Natural killer cell treated with Interleukin-12 subunit alpha and Interleukin-12 subunit beta and Interleukin-15 and Interleukin-18, amount 100 ng/mL, for 72 hours (primary cell): ENCODE data around the gene PHF12. TPM values are rescaled to one million over a fixed set of nuclear protein-coding genes. Genes with fewer than 3 reads are reported as not detected.
A peak's percentile ranks its signal among the peaks of the same experiment; 100 is the strongest.

Experiments used
- ATAC-seq, 2 donors: fragments of 150-1000 bp; cut with Tn5 transposase in 1 of 2; sonication (Bioruptor Pico), chemical (Tn5 transposase) in 1 of 2; 2 replicates each; pipeline ENCODE4 v1.10.0; 2021
- DNase-seq: peaks from one replicate; pipeline ENCODE4 v3.0.0; 2022; ENCODE audit warnings: low spot score
- H3K27ac Mint-ChIP-seq, 2 donors: 1 replicate in 1 of 2; 2 replicates in 1 of 2; pipeline ENCODE4 v1.8.0; 2022; ENCODE audit warnings: mixed read lengths in 2 of 2, mild to moderate bottlenecking in 1 of 2, moderate library complexity in 1 of 2
- H3K27me3 Mint-ChIP-seq, 2 donors: 1 replicate in 1 of 2; 2 replicates in 1 of 2; pipeline ENCODE4 v1.8.0; 2022; ENCODE audit warnings: mixed read lengths in 2 of 2
- H3K36me3 Mint-ChIP-seq: one replicate; pipeline ENCODE4 v1.8.0; 2022; ENCODE audit warnings: mixed read lengths
- H3K4me1 Mint-ChIP-seq, 2 donors: 1 replicate in 1 of 2; 2 replicates in 1 of 2; pipeline ENCODE4 v1.8.0; 2022; ENCODE audit warnings: low read depth in 2 of 2, mixed read lengths in 2 of 2, mild to moderate bottlenecking in 1 of 2
- H3K4me3 Mint-ChIP-seq: one replicate; pipeline ENCODE4 v1.8.0; 2022; ENCODE audit warnings: mixed read lengths
- H3K9me3 Mint-ChIP-seq: 2 replicates; pipeline ENCODE4 v1.8.0; 2022; ENCODE audit warnings: mixed read lengths
- total RNA-seq, 2 donors: library from RNA; stranded (reverse); gene quantifications; one replicate each; pipeline ENCODE4 v1.2.3, GENCODE V29; 2022

Gene PHF12
- total RNA-seq, 2 donors from 2014 or later: 68.0 to 72.2 TPM

DNA sequence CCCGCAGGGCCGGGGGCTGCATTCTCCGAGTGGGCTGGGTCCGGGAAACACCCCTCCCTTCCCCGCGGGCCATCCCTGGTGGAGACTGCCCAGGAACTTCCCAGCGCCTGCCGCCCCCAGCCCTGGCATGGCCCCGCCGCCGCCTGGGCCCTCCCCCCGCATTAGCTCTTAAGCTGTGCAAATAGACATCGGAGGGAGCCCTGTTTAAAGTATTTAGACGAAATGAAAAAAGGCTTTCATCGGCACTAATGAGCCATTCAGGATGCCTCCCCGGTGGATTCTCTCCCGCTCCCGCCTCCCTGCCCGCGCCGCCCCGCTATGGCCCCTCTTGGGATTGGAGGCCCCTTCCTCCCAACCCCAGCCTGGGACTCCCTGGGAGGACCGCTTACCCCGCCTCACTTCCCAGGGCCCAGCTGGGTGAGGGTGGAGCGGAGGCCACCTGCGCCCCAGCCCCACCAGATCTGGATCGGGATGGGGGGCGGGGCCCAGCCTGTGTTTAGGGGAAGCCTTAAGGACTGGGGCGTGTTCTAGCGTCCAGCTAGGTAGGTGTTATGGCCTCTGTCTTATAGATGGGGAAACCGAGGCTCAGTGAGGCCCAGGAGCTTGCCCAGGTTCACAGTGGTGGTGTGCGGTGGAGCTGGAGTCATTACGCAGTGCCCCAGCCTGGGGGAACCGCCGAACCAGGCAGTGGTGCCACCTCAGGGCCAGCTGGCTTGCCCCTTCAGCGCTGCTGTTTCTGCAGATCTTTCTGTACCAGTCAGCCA lies 34.8 kb upstream of the PHF12 start:
- no peaks in the 10 kb centered on the region for H3K36me3 Mint-ChIP-seq

DNA sequence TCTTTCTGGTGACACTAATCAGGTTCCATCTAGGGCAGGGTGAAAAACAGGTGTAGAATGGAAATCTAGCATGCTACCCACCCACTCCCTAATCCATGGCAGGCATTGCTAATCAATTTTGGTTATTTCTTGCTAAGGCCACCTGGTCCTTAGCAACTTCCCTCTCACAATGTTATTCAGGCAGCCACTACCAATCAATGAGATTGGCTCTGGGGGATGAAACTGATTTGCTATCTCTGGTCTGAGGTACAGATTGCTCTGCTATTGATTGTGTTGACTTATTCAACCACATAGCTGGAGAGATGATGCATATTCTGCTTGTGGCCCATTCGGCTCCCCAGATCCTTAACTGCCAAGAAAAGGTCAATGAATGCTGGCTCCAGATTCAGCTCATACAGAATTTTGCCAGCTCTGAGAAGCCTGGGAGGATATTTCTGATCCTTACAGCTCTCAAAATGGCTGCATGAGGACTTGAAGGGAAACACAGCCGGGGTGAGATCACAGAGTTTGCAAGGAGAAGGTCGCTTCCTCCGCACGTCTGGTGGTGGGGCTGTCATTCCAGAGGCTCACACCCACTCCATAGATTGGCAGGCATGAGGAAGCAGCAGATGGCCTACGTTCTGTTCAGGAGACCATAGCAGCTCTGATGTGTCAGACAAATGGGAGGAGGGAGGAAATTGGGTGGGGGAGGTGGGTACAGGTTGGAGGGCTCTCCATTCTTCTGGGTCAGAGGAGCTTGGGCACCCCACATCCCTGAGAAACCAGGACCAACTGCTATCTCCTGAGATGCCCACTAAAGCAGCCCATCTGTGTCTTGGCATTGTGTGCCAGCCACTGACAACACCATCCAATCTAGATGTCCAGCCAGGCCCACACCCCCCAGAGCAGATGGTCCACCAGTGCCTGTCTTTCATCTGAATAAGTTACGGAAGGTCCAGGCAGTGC lies 32.2 kb upstream of the PHF12 start:
- peaks cover 19 to 22% of the 10 kb centered on the region in 2 donors for H3K4me1 Mint-ChIP-seq
- H3K4me3 Mint-ChIP-seq: peak overlapping the region; percentile 59

More for the DNA sequence above, 34.8 kb upstream of the PHF12 start:
- peaks cover 19 to 23% of the 10 kb centered on the region in 2 donors for H3K4me1 Mint-ChIP-seq
- no peak overlapping the region for H3K4me3 Mint-ChIP-seq
- no peaks in the 10 kb centered on the region for H3K9me3 Mint-ChIP-seq
- H3K27me3 Mint-ChIP-seq: peaks cover 0 to 2% of the 10 kb centered on the region in 2 donors
- ATAC-seq (no peak), DNase-seq (no peak)
- no peak overlapping the region for H3K27ac Mint-ChIP-seq

DNA sequence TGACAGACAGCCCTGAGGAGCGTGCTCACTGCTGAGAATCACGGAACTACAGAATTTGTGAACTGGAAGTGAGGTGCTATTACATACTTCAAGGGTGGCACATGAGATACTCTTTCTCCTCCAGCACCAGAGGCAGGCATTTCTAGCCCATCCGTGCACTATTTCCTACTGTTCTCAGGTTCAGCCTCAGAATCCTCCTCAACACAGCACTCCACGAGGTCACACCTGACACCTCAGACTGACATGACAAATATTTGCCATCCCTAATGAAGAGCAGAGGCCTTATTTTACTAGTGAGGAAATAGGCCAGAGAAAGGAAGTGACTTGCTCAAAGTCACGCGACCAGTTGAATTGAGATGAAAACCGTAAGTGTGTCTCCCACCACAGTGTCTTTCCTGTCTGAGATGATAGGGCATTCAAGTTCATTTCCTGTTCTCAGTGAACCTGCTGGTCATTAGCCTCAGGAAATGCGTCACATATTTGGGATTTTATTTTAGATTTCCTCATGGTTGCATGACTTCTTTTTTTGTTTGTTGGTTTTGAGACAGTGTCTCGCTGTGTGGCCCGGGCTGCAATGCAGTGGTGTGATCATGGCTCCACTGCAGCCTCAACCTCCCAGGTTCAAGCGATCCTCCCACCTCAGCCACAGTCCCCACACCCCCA lies 30.9 kb upstream of the PHF12 start:
- peak overlapping the region; percentile 80 to 86 for H3K27ac Mint-ChIP-seq
- peak overlapping the region; percentile 59 for H3K4me3 Mint-ChIP-seq
- H3K36me3 Mint-ChIP-seq: no peaks in the 10 kb centered on the region
- H3K9me3 Mint-ChIP-seq: no peaks in the 10 kb centered on the region
- H3K27me3 Mint-ChIP-seq: no peaks in the 10 kb centered on the region
- no peak for DNase-seq
- ATAC-seq: peak; percentile 88 to 89
- peaks cover 19 to 26% of the 10 kb centered on the region in 2 donors for H3K4me1 Mint-ChIP-seq

More for the DNA sequence above, 32.2 kb upstream of the PHF12 start:
- Mint-ChIP-seq H3K9me3 (no peaks in the 10 kb centered on the region), H3K27ac (peak overlapping the region; percentile 80 to 86), H3K27me3 (peaks cover 0 to 1% of the 10 kb centered on the region in 2 donors), H3K36me3 (no peaks in the 10 kb centered on the region)
- ATAC-seq: no peak
- DNase-seq: no peak

DNA sequence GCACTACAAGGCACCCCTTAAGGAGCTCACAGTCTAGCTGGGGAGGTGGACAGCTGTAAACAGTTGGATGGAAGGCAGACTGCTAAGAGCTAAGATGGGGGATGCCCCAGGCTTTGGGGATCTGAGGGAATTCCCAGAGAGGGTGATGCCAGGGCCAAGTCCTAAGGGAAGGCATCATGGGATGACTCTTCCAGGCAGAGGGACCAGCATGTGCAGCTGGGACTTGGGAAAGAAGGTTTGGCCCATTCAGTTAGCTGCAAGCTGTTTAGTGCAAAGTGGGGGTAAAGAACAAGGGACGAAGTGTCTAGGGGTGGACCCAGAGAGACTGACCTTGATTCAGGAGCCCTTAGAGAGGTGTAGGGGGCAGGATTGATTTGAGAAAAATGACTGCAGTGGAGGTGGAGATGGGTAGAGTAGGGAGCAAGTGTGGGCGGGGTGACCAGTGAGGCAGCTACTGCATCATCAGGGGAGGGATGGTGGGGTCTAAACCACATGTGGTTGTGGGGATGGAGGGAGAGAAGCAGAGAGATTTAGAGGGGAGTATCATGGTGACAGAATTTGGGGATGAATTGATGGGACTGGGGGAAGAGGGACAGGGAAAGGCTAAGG lies 27.1 kb upstream of the PHF12 start:
- Mint-ChIP-seq H3K27ac (no peak overlapping the region), H3K9me3 (no peaks in the 10 kb centered on the region), H3K4me1 (peaks cover 16 to 22% of the 10 kb centered on the region in 2 donors), H3K27me3 (no peaks in the 10 kb centered on the region), H3K4me3 (no peak overlapping the region), H3K36me3 (no peaks in the 10 kb centered on the region)
- no peak for ATAC-seq
- no peak for DNase-seq

DNA sequence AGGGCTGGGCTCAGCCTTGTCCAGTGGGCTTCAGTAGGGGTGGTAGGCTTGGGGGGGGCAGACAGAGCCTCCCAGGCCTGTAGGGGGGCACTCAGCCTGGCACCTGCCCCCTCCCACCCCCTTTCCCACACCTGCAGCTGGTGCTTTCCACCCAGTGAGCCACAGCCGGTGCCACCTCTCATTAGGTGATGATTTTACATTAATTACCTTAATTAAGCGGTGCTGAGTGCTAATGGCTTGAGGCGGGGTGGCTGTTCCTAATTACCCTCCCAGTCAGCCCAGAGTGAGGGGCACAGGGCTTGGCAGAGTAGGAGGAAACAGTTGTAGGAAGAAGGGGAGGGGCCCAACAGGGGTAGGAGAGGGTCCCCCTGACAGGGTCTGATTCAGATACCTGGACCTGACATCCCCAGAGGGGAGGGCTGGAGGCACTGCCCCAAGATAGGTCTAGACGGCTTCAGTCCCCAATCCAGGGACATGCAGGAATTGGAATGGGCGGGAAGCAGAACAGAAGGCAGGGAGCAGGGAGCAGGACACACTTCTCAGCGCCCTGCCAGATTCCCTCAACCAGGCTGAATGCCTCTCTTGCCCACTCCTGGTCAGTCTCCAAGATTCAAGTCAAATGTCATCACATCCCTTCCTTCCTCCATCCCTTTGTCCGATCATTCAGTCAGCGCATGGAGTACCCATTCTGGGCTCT lies 26.5 kb upstream of the PHF12 start:
- DNase-seq (no peak), ATAC-seq (no peak)
- no peak overlapping the region for H3K4me3 Mint-ChIP-seq
- H3K9me3 Mint-ChIP-seq: no peaks in the 10 kb centered on the region
- H3K27ac Mint-ChIP-seq: no peak overlapping the region
- no peaks in the 10 kb centered on the region for H3K36me3 Mint-ChIP-seq
- no peaks in the 10 kb centered on the region for H3K27me3 Mint-ChIP-seq
- peaks cover 9 to 15% of the 10 kb centered on the region in 2 donors for H3K4me1 Mint-ChIP-seq

DNA sequence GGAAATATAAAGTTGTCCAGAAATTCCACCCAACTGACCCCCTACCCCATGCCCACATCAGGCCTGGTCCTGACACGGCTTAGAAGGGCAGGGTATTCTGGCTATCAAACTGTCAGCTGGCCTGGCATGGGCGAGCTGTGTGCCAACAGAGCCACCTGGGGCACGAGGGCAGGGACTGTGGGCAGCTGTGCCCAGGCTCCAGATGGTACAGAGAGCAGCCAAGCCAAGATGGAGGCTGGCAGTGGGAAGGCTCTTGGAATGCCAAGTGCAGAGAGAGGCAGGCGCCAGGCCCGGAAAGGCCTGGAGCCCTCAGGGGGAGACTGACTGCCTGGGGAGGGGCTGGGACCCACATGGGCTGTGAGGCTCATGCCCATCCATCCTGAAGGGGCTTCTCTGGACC lies 24.3 kb upstream of the PHF12 start:
- ATAC-seq (no peak), DNase-seq (no peak)
- H3K27me3 Mint-ChIP-seq: no peaks in the 10 kb centered on the region
- no peak overlapping the region for H3K4me3 Mint-ChIP-seq
- no peaks in the 10 kb centered on the region for H3K9me3 Mint-ChIP-seq
- H3K4me1 Mint-ChIP-seq: peaks cover 0 to 6% of the 10 kb centered on the region in 2 donors
- H3K36me3 Mint-ChIP-seq: no peaks in the 10 kb centered on the region
- no peak overlapping the region for H3K27ac Mint-ChIP-seq

DNA sequence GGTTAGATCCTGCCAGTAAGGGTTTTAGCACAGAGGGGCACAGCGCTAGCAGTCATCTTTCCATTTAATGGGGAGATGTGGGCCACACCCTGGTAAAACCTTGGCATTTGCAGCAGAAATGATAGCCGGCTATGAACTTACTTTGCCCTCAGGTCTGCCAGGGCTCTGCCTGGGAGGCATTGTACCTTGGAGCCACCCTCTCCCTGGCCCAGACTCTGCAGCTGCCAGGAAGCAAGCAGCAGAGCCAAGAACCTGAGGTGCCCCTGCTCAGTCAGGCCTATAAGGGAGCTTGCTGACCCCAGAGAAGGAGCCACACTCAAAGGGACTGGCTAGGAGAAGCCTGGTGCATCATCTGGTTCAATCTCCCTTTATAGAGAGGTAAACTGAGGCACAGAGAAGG lies 23.7 kb upstream of the PHF12 start:
- Mint-ChIP-seq H3K4me3 (no peak overlapping the region), H3K9me3 (no peaks in the 10 kb centered on the region), H3K4me1 (peaks cover 0 to 6% of the 10 kb centered on the region in 2 donors), H3K27ac (no peak overlapping the region), H3K36me3 (no peaks in the 10 kb centered on the region), H3K27me3 (no peaks in the 10 kb centered on the region)
- no peak for ATAC-seq
- no peak for DNase-seq

DNA sequence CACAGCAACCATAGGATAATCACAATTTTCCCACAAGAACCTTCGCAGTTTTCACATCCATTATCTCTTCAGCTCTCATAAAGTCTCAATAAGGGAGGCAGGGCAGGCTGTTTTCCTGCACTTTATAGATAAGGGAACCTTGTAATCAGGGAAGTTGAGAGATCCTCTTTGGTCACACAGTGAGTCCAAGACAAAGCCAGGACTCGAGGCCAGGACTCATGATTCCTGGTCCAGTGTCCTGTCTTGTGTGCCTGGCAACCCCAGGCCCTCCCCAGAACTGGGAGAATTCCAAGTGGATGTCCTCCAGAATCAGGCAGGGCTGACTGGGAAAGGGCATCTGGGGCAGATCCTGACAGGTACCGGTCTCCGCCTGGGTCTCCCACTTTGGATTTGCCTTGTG lies 23.1 kb upstream of the PHF12 start:
- H3K27me3 Mint-ChIP-seq: no peaks in the 10 kb centered on the region
- no peak overlapping the region for H3K27ac Mint-ChIP-seq
- peaks cover 0 to 6% of the 10 kb centered on the region in 2 donors for H3K4me1 Mint-ChIP-seq
- no peaks in the 10 kb centered on the region for H3K9me3 Mint-ChIP-seq
- DNase-seq (no peak), ATAC-seq (no peak)
- H3K36me3 Mint-ChIP-seq: no peaks in the 10 kb centered on the region
- no peak overlapping the region for H3K4me3 Mint-ChIP-seq

DNA sequence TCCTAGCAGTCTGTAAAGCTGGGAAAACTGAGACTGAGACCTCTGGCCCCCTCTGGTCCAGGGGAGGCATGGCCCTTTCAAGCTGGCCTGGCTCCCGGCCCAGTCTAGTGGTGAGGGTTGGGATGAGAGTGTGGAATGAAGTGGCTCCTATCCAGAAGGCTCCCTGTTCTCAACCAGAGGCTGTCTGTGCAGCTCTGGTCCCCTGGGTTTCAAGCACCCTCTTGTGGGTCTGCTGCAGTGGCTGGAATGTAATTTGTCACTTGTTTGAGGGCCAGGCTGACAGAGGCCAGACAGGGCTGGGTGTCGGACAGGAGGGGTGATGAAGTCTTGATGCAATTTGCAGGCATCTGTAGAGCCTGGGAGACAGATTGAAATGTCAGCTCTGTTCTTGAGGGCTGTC lies 22.1 kb upstream of the PHF12 start:
- ATAC-seq: no peak
- Mint-ChIP-seq H3K36me3 (no peaks in the 10 kb centered on the region), H3K27ac (no peak overlapping the region), H3K4me1 (peaks cover 0 to 4% of the 10 kb centered on the region in 2 donors), H3K27me3 (no peaks in the 10 kb centered on the region), H3K4me3 (no peak overlapping the region), H3K9me3 (no peaks in the 10 kb centered on the region)
- DNase-seq: no peak

DNA sequence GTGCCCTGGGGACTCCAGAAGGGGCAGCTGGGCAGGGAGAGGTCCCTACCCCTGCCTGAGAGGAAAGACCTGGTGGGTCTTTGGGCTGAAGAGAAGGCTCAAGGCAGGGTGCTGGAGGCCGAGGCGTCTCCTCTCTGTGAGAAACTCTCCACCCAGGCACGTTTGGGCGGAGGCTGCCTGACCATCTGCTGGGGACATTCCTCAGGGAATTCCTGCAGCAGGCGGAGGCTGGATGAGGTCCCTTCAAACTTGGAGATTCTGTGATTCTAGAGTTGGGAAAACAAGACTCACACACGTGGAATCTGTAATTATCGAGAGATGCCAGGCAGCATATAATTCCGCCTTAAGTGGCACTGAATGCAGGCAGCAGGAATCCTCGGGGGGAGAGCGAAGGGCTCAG lies 21.1 kb upstream of the PHF12 start:
- no peaks in the 10 kb centered on the region for H3K36me3 Mint-ChIP-seq
- no peak overlapping the region for H3K27ac Mint-ChIP-seq
- H3K4me3 Mint-ChIP-seq: no peak overlapping the region
- DNase-seq (no peak), ATAC-seq (no peak)
- H3K27me3 Mint-ChIP-seq: no peaks in the 10 kb centered on the region
- no peaks in the 10 kb centered on the region for H3K4me1 Mint-ChIP-seq
- H3K9me3 Mint-ChIP-seq: no peaks in the 10 kb centered on the region

DNA sequence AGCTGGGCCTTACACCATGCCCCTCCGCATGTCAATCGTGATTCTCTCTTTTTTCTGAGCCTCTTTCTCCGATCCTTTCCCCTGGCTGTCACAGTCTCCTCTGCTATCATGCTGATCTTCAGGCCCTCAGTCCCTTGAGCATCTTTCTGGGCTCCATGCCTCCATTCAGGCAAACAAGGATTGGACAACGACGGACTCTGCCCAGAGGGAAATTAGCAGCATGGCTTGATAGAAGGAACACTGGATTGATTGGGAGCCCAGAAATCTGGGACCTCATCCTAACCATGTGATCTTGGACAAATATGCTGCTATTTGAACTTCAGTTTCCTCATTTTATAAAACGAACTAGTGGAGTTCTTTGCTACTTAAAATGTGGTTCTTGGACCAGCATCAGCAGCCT lies 19.6 kb upstream of the PHF12 start:
- ATAC-seq: no peak
- Mint-ChIP-seq H3K4me1 (no peaks in the 10 kb centered on the region), H3K4me3 (no peak overlapping the region), H3K9me3 (no peaks in the 10 kb centered on the region), H3K27me3 (no peaks in the 10 kb centered on the region), H3K36me3 (no peaks in the 10 kb centered on the region), H3K27ac (no peak overlapping the region)
- no peak for DNase-seq

DNA sequence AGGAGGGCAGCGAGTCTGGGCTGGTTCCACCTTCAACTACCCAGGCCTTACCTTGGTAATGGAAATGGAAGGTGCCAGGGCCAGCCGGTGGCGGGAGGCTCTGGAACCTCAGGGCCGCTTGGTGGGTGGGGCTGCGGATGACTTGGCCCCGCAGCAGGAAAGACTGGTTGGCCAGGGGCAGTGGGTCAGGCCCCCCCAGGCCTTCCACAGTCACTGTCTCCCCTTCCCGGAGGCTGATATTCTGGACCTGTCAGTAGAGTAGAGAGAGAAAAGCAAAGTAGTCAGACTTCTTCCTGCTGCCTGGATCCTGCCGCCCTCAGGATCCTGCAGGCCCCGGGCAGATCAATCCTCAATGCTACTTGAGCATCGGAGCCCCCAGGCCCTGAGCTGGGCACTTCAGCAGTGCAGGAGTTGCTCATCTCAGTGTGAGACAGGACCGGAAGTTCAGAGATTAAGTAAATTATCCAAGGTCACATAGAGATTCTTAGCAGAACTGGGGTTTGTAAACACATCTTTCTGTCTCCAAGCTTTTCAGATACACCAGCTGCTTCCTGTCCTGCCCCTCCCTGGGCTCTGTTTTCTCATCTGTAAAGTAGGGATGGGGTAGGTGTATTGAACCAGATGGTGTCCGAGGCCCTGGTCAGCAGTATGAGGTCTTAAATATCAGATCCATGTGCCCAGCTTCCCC lies 18.5 kb upstream of the PHF12 start:
- H3K4me1 Mint-ChIP-seq: no peaks in the 10 kb centered on the region
- no peaks in the 10 kb centered on the region for H3K36me3 Mint-ChIP-seq
- no peak overlapping the region for H3K27ac Mint-ChIP-seq
- ATAC-seq (no peak), DNase-seq (no peak)
- H3K4me3 Mint-ChIP-seq: no peak overlapping the region
- no peaks in the 10 kb centered on the region for H3K27me3 Mint-ChIP-seq
- no peaks in the 10 kb centered on the region for H3K9me3 Mint-ChIP-seq
